DMS53 treated with DMSO at 0.1 percent for 48 hours (cell line): ENCODE results near the gene KIFC1.

ENCODE experiments used
- DNase-seq: peaks from one replicate; lab custom pipeline; 2025; ENCODE audit not compliant: unreplicated experiment; lab: John Stamatoyannopoulos, UW

KIFC1 gene

DNA sequence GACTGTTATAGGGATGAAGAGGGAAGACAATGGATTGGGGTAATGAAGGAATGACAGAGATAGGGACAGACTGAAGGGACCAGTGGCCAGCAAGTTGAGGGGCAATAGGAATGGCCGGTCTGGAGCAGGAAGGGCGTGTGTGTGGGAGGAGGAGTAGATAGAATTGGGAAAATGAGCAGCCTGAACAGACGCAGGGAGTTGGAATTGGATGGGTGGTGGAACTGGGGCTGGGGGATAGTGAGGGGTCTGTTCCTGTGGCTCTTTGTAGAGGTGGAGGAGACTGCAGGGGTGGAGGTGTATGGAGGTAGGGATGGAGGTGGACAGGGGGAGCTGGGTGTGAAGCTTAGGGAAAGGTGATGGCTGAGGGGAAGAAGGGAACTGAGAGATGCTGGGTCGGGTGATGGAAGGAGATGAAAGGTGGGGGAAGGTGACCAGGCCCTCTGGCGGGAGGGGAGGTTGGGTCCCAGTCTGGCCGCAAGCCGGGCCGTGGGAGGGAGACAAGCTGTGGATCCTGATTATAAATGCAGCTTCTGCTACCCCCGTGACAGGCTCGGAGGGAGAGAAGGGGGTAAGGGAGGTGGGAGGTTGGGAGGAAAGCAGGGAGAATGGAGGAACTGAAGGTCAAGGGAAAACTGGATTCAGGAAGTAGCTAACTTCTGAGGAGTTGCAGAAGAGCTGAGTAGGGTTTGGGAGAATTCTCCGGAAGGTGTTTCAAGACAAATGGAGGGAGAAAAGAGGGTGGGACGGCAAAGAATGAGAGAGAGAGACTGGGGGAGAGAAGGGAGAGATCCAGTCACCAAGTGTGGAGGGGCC lies 33.4 kb downstream of the KIFC1 start:
- DNase-seq, result no peak

DNA sequence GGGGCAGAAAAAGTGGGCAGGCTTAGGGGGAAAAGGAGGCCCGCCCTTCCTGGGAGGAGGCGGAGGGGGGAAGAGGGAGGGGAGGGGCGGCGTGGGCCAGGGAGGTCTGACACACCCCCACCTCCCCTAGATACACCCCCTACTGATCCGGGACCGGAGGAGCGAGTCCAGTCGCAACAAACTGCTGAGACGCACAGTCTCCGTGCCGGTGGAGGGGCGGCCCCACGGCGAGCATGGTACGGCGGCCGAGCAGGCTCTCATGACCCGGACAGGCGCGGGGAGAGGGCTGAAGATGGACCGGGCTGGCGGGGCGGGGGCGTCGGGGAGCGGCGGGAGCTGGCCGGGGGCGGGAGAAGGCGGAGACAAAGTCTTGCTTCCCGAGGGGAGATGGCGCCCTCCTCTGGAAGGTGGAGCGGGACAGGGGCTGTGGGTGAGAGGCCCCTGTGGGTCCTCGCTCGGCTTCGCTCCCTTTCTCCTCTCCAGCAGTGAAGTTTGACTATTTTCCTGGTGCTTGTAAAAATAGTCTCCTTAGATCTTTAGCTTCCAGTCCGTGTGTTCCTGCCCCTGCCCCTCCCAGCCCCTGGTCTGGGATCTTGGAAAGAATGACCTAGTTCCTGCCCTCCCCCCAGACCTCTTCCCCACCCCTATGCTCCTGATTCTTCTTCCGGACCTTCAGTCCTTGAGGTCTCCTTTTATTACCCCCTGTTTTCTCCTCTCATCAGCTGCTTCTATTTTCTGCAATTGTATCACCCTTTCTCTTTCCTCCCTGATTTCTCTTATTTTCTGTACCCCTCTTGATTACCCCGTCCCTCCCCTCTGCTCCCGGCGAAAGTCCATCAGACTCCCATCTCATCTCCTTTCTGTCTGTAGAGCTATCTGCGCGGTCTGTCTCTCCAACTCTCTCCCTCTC lies 34.3 kb downstream of the KIFC1 start:
- peak; percentile 75 for DNase-seq

- DNase-seq, result no peak
These were observed 35.2 kb downstream of the KIFC1 start for GRCh38 chr6:33426590-33427511.

DNA sequence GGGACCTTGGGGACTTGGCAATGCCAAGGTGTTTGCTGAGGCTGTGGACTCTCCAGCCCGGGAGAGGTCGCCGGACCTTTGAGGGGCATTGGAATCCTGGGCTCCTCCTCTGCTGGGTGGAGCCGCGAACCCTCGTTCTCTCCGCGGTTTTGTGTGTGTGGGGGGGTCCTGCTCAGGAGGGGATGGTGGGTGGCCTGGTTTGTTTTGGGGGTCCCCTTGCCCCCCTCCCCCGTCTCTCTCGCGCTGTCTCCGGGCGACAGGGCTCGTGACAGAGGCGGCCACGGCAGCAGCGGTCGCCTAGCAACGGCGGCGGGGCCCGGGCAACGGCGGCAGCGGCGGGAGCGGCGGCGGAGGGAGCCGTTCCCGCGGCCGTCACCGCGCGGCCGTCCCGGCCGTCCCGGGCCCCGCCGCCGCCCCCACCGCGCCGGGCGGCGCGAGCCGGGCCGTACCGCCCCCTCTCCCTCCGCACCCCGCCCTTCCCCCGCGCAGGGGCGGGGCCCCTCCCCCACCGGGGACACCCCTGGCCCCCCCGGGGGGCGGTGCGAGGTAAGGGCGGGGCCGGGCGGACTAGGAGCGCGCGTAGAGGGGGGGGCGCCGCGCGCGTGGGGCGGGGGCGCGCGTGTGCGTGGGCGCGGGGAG lies 36.1 kb downstream of the KIFC1 start:
- no peak for DNase-seq

DNA sequence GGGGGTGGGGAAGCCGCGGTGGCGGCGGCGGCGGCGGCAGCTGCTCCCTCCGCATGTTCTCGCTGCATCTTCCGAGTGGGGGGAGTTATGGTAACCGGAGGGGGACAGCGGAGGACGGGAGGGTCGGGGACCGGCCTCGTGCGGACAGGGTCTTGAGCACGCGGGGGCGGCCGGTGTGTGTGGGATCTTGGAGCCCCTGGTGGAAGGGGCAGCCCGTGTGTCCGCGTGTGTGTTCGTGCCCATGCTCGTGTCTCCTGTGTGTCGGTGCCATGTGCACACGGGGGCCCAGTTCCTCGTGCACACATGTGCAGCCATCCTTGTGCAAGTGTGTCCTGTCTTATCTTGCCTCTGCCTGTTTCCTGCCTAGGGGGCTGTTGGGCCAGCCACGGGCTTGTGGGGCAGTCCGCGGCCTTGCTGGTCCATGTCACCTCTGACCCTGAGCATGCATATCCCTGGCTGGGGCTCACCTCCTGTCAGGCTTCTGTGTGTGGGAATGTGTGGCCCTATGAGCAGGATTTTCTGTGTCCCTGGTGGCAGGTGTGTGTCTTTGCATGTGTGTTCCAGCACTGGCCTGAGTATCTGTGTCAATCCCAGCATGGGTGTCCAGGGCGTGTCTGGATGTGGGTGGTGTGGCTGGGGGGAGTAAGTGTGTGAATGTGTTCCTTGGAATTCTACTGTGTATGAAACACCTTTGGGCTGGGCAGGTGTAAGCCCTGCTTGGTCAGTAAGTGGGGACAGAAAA lies 36.8 kb downstream of the KIFC1 start:
- no peak for DNase-seq

DNA sequence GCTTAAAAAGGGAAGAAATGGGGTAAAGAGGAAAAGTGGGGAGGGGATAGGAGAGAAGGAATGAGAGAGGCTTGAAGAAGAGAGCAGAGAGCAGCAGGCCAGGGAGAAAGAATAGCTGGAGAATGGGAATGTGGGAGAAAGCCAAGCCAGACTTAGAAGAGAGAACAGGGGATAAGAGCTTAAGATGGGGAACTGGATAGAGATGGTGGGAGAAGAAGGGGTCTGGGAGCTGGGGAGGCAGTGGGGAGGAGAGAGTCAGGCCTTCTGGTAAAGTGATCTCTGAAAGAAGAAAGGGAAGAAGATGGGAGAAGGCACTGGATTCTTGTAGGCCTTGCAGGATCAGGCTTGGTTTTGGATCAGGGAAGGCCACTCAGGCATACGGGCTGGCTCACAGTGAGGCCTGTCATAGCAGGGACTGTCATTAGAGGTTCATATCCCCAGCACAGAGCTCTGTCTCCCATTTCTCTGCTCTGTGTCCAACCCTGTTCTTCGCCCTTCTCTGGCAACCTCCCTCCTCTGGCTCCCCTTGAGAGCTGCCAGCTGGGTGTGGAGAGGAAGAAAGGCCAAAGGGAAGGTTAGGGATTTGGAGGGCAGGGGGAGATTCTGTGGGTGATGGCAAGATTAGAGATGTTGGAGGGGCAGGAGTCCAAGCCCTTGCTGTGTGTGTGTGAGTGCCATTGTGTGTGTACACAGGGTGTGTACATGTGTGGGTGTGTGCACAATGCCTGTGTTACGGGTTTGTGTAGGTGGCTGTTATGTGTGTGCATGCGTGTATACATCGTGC lies 37.5 kb downstream of the KIFC1 start:
- DNase-seq, result no peak

- no peak for DNase-seq
These were observed 38.1 kb downstream of the KIFC1 start for GRCh38 chr6:33429750-33430052.

- DNase-seq, result no peak
These were observed 38.7 kb downstream of the KIFC1 start for GRCh38 chr6:33430334-33430733.

DNA sequence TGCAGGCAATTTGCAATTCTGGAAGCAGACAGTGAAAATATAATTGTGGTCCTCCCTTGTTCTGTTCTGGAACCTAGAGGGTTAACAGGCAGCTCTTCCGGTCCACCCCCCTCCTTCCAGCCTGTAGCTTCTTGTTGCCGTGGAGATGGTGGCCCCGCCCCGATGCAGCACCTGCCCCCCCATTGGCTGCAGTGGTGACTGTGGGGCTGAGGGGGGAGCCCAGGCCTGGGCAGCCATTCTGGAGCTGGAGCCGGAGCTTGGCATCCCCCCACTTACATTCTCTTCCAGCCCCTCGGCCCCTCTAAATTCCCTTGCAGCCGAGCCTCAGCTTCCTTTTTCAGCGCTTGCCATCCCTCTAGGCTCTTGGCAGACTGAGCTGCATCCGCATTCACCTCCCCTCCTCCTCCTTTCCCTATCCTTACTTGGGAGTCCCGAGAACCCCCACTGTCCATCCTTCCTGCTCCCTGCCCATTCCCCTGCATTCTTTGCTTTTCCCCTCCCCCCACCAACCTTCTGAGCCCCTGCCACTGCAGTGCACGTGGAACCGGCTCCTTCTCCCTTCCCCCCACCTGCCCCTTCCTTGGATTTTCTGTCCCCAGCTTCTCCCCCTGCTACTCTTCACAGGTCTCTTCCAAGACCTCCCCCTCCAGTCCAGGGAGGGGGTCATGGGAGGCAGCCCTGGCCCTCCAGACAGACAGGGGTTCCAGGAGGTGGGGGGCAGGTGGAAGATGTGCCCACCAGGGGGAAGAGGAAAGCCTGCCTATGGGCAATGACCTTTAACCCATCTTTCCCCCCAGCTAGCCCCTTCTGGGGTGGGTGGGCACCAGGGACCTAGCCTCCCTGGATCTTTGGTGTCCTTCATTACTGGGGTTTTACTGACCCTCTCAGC lies 39.6 kb downstream of the KIFC1 start:
- DNase-seq, result no peak

- no peak for DNase-seq
These were observed 40.4 kb downstream of the KIFC1 start for GRCh38 chr6:33431880-33432541.

DNA sequence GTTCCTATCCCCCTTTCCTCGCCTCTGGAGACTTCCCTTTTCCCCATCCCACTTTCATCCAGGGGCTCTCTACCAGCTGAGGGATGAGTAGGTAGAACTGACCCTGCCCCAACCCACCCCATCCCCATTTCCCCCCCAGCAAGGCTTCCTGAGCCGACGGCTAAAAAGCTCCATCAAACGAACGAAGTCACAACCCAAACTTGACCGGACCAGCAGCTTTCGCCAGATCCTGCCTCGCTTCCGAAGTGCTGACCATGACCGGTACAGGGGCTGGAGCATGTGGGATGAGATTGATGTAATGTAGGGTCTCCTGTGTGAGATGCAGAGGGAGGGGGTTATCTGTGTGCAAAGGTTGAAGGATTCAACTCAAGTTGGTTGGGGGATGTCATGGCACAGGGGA lies 40.9 kb downstream of the KIFC1 start:
- DNase-seq, result no peak

DNA sequence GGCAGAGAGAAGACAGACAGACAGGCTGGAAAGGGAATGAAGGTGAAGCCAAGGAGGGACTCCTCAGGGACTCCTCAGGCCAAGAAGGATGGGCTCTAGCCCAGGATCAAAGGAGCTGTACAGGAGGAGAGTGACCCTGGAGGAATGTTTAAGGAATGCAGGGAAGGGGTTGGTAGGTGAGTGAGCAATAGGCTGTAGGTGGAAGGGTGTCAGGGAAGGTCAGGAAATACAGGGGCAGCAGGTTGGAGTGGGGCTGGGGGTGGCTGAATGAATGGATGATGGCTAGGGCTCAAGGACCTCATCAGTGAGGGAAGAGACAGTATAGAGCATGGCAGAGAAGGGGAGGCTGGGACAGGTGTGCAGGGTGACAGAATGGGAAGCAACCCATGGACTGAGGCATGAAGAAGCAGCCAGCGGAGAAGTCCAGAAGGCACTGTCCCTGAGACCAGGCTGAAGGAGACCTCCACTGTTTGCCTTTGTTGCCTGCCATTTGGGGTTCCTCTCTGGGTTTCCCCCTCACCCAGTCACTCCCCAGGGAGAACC lies 41.4 kb downstream of the KIFC1 start:
- no peak for DNase-seq

DNA sequence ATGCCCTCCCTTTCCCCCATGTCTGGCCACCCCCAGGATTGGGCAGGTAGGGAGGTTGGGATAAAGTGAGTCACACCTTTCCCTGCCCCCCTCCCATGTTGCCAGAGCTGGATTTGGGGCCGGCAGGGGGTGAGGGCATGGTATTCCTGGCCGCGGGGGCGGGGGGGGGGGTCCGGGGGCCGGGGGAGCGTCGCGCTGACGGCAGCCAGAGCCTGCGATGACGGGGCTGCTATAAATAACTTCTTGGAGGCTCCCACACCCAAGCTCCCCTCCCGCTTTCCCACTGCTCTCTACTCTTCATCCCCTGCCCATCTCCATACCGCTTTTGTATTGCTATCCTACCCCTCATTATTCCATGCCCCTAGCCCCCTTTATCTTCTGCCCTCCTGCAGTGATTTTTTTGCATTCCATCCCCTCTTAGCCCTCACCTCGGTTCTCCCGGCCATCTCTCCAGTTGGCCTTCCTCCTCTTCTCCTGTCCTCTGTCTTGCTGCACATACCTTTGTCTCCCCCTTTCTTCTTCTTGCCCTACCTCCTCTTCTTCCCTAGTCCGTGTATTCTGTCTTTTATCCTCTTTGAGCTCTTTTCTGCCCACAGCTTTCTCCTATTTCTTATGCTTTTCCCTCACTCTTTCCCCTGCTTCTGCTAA lies 42.0 kb downstream of the KIFC1 start:
- no peak for DNase-seq

GRCh38 chr6:33434961-33435360 lies 43.3 kb downstream of the KIFC1 start:
- no peak for DNase-seq

- no peak for DNase-seq
These were observed 46.0 kb downstream of the KIFC1 start for GRCh38 chr6:33437666-33438065.

- DNase-seq, result no peak
These were observed 47.5 kb downstream of the KIFC1 start for GRCh38 chr6:33438978-33439594.
